Limb (tissue), 2 donors: ENCODE data around the gene GRIN2D.

Experiments
- DNase-seq, 2 donors: peaks; one replicate each; pipeline ENCODE4 v3.0.0-alpha.2; 2016; ENCODE audit errors: extremely low spot score in 2 of 2

GRIN2D gene

GRCh38 chr19:48441360-48442050 lies 48.0 kb downstream of the GRIN2D start:
- DNase-seq, result peak in 1 of 2 donors; percentile 28

- peak in 1 of 2 donors; percentile 29 for DNase-seq
These were observed 48.9 kb downstream of the GRIN2D start for GRCh38 chr19:48442116-48443035.

GRCh38 chr19:48443256-48443655 lies 49.8 kb downstream of the GRIN2D start:
- DNase-seq, result peak in 1 of 2 donors; percentile 44
